Measurements from ENCODE around the gene UNC79.

DNA sequence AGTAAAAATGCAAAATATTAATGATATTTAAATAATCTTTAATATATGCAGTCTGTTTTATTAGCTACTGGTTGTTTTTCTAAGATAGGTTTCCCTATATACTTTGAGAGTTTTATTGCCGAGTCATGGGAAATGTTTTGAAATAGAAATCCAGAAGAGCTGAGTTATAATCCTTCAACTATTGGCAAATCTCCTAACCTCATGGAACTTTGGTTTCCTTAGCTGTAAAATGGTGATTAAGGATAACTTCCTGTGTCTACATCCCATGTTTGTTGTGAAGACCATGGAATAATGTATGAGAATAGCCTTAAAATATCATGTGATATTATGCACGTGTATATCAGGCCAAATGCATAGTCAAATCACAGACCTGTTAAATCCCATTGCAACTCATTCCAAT, 51.0 kb downstream of the UNC79 start:
- TF ChIP-seq, protein P1, sequence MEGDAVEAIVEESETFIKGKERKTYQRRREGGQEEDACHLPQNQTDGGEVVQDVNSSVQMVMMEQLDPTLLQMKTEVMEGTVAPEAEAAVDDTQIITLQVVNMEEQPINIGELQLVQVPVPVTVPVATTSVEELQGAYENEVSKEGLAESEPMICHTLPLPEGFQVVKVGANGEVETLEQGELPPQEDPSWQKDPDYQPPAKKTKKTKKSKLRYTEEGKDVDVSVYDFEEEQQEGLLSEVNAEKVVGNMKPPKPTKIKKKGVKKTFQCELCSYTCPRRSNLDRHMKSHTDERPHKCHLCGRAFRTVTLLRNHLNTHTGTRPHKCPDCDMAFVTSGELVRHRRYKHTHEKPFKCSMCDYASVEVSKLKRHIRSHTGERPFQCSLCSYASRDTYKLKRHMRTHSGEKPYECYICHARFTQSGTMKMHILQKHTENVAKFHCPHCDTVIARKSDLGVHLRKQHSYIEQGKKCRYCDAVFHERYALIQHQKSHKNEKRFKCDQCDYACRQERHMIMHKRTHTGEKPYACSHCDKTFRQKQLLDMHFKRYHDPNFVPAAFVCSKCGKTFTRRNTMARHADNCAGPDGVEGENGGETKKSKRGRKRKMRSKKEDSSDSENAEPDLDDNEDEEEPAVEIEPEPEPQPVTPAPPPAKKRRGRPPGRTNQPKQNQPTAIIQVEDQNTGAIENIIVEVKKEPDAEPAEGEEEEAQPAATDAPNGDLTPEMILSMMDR (IDR thresholded peaks at IDR 0.05; ENCODE audit: insufficient read depth, low read length) = no peak
- no peak for TF ChIP-seq POLR2AphosphoS5 (IDR thresholded peaks at IDR 0.05; ENCODE audit: low read depth)
